GM12874 (cell line): ENCODE measurements around the gene LAYN.

ENCODE experiments used
- CTCF ChIP-seq: IDR thresholded peaks from 2 replicates; pipeline ENCODE4 v1.5.1; 2011; ENCODE audit warnings: low read depth, mild to moderate bottlenecking, control low read depth, low read length, moderate library complexity; ENCODE audit not compliant: insufficient read depth

Gene LAYN

DNA sequence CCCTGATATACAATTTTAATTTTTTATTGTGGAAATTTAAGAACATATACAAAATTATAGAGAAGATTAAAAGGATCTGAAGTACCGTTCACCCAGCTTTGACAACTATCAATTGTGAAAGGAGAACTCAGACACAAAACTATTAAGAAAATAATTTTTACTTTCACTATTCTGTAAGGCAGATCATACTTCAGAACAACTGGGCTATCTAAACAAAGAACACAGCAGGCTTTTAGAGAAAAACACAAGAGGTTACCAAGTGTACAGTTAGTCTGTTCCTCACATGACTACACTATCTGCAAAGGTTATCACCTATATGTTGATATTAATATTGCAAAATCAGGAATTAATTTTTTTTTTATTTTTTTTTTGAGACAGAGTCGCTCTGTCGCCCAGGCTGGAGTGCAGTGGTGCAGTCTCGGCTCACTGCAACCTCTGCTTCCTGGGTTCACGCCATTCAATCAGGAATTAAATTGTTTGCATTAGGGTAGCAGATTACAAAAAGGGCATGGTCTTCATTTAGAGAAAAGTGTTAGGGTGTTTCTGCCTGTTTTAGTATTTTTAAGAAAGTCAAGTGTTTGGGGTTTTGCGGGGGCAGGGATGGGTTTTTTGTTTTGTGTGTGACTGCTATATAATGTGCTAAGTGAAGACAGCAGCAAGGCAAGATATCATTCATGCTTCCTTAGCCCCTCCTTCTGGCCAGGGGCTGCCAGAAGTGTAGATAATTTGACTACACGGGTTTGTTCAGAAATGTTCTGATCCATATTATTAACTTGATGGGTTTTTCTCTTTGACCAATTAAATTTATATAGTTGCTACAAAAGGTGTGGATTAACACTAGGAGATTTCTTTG is 34.1 kb downstream of the LAYN start:
- TF ChIP-seq CTCF: no peak

DNA sequence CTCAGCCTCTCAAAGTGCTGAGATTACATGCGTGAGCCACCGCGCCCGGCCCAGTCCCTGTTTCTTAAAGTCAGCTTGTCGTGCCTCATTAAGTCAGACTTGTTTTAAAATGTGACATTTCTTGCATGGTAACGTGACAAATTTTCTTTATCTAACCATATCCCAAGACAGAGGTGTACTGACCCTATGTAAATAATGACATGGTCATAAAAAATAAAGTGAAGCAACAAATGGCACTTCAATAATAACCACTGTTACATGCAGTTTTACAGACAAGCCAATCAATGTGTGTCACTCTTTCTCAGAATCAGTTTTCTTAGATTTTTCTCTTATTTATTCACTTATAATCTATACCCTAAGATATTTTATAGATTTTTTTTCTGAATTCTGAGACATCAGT is 35.2 kb downstream of the LAYN start:
- no peak for TF ChIP-seq CTCF

- TF ChIP-seq CTCF: no peak
Observed at GRCh38 chr11:111577821-111578220, 37.3 kb downstream of the LAYN start.

- no peak for TF ChIP-seq CTCF
Observed at GRCh38 chr11:111581341-111581740, 40.8 kb downstream of the LAYN start.

DNA sequence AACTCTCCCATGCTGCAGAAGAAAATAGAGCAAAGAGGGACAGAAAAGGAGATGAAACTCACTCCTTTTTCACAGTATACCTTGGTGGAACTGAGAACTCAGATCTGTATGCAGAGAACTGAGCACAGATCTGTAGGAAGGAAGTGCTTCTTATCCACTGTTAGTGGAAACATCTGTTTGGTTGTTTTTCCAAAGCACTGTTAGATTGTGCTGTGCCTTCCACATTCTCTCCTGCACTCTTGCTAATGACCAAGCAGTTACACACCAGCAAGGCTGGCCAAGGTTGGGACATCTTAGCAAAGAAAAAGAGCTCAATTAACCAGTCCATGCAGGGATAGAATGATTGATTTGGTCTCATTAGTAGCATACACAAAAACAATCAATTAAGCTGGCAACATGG is 41.6 kb downstream of the LAYN start:
- TF ChIP-seq CTCF: no peak

DNA sequence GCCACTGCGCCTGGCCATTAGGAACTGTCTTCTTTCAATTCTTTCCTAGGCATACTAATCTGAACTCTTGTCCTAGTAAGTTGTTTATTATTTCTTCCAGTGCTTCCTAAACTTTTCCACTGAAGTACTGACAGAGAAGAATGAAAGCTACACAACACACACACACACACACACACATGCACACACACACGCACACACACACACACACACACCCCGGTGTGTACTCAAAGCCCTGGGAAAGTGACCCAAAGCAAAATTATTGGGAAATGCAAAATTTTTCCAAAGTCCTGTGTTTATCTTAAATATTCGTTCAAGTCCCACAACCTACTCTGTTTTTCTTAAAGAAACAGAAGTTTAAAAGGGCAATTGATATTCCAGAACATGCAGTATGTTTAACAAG is 42.4 kb downstream of the LAYN start:
- no peak for TF ChIP-seq CTCF

GRCh38 chr11:111585371-111585770 is 44.9 kb downstream of the LAYN start:
- TF ChIP-seq CTCF: no peak
